NCI-H345 (cell line): ENCODE data around the gene IPO9.
A peak's percentile ranks its signal among the peaks of the same experiment; 100 is the strongest.
"Not testable (repeated sequence)": the region's sequence is repeated elsewhere in the genome, so short reads cannot be mapped to it uniquely, and the experiment has no call there.

Experiments
- DNase-seq: peaks from one replicate; lab custom pipeline; 2025; lab: John Stamatoyannopoulos, UW

IPO9 gene

GRCh38 chr1:201848230-201848629, 19.3 kb downstream of the IPO9 start:
- DNase-seq = no peak

GRCh38 chr1:201849372-201850052, 20.6 kb downstream of the IPO9 start:
- no peak for DNase-seq

GRCh38 chr1:201850053-201850397, 21.1 kb downstream of the IPO9 start:
- no peak for DNase-seq

- no peak for DNase-seq
These were observed 23.0 kb downstream of the IPO9 start for GRCh38 chr1:201851949-201852348.

GRCh38 chr1:201856722-201857121, 27.8 kb downstream of the IPO9 start:
- DNase-seq = not testable (repeated sequence)

- no peak for DNase-seq
These were observed 30.5 kb downstream of the IPO9 start for GRCh38 chr1:201859424-201859823.

GRCh38 chr1:201861448-201861847, 32.5 kb downstream of the IPO9 start:
- no peak for DNase-seq

GRCh38 chr1:201870397-201870796, 41.4 kb downstream of the IPO9 start:
- DNase-seq = no peak

GRCh38 chr1:201874672-201875071, 45.7 kb downstream of the IPO9 start:
- DNase-seq = no peak

GRCh38 chr1:201876148-201876818, 47.3 kb downstream of the IPO9 start:
- no peak for DNase-seq

- peak; percentile 9 for DNase-seq
These were observed 49.0 kb downstream of the IPO9 start for GRCh38 chr1:201877877-201878401.

GRCh38 chr1:201880928-201881571, 52.1 kb downstream of the IPO9 start:
- no peak for DNase-seq

- DNase-seq = no peak
These were observed 52.7 kb downstream of the IPO9 start for GRCh38 chr1:201881617-201882016.

GRCh38 chr1:201882665-201883132, 53.7 kb downstream of the IPO9 start:
- DNase-seq = no peak

- DNase-seq = no peak
These were observed 54.3 kb downstream of the IPO9 start for GRCh38 chr1:201883266-201883665.

- DNase-seq = no peak
These were observed 54.8 kb downstream of the IPO9 start for GRCh38 chr1:201883786-201884185.

GRCh38 chr1:201884425-201884824, 55.5 kb downstream of the IPO9 start:
- no peak for DNase-seq

GRCh38 chr1:201885531-201886075, 56.6 kb downstream of the IPO9 start:
- no peak for DNase-seq

- no peak for DNase-seq
These were observed 57.3 kb downstream of the IPO9 start for GRCh38 chr1:201886103-201886885.

- no peak for DNase-seq
These were observed 58.3 kb downstream of the IPO9 start for GRCh38 chr1:201887116-201887866.
